Left ventricle myocardium superior (tissue), 1 donor: ENCODE data around the gene GUCY1A2. TPM values are rescaled to one million over a fixed set of nuclear protein-coding genes. Genes with fewer than 3 reads are reported as not detected.
"Not testable (repeated sequence)": the region's sequence is repeated elsewhere in the genome, so short reads cannot be mapped to it uniquely, and the experiment has no call there.

Source experiments
- ATAC-seq: fragments of 200-7000 bp; cut with Tn5 transposase; one replicate; pipeline ENCODE4 v1.9.1; 2020; ENCODE audit warnings: mild to moderate bottlenecking, moderate library complexity
- DNase-seq: peaks from one replicate; pipeline ENCODE4 v3.0.0-alpha.2; 2020
- intact Hi-C: fragments of 100-400 bp; cut with micrococcal nuclease; formaldehyde crosslinking; loops from one replicate; pipeline ENCODE4 v1.11.0; 2022
- total RNA-seq: library from RNA; stranded (reverse); fragmentation: NEBNext Ultra II Directional; extraction: Animal tissue kit (Norgen Biotek cat#: 25700); gene quantifications from one replicate; pipeline ENCODE4 v1.2.1, GENCODE V29; 2021
- donor health status: DM: no; HTN: yes; CAD: no; lungs with severe emphysema.

Gene GUCY1A2
- total RNA-seq, 1 donor from 2014 or later = 10.9 TPM

DNA sequence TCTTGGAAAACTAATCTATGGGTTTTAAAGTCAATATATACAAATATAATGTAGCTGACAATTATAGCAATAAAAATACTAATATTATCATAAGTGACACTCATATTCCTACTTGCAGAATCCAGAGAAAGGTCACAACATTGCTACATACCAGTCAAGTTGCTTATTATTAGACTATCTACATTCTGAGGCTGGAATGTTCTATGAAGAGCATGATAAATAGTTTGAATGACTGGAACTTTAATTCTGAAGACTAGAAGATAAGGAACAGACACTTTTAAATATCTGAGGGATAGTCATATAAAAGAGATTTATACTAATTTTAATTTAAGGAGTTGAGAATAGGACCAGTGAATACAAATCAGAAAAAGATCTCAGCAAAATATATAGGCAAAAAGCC is 146.0 kb downstream of the GUCY1A2 start:
- DNase-seq (no peak), ATAC-seq (no peak)
- intact Hi-C loops = no loop called here

DNA sequence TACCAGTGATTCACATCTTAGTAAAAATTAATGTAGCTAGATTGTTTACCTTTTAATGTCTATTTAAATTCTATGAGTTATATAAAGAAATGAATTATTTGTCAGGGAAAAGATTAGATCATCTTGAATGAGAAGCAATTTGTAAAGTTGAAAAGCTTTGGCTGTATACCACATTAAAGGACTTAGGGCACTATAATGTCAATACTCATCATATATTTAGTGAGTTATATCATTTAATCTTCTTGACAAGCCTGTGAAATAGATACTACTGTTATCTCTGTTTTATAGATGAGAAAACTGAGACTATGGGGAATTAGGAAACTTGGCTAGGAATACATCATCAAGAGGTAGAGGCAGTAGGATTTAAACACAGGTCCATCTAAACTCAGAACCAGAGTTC is 160.1 kb downstream of the GUCY1A2 start:
- no peak for DNase-seq
- intact Hi-C loops = no loop called here
- no peak for ATAC-seq

- intact Hi-C loops = no loop called here
- ATAC-seq = no peak
- DNase-seq = no peak
Measured at GRCh38 chr11:106856566-106856965, 161.7 kb downstream of the GUCY1A2 start.

DNA sequence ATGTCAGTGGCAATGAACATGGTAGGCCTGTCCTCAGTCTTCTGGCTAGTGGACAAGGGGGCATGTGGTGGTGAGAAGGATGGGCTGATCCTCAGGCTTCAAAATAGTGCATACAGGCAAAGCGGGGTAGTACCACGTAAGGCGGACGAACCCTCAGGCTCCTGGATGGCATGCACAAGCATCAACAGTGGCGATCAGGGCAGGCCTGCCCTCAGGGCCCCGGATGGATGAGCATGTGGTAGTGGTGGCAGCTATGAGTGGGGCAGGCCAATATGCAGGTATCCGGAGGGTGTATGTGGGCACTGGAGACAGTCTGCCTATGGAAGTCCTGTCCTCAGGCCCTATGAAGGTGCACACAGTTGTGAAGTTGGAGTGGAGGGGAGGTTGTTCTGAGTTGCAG is 163.8 kb downstream of the GUCY1A2 start:
- ATAC-seq (no peak), DNase-seq (no peak)
- intact Hi-C loops = no loop called here

DNA sequence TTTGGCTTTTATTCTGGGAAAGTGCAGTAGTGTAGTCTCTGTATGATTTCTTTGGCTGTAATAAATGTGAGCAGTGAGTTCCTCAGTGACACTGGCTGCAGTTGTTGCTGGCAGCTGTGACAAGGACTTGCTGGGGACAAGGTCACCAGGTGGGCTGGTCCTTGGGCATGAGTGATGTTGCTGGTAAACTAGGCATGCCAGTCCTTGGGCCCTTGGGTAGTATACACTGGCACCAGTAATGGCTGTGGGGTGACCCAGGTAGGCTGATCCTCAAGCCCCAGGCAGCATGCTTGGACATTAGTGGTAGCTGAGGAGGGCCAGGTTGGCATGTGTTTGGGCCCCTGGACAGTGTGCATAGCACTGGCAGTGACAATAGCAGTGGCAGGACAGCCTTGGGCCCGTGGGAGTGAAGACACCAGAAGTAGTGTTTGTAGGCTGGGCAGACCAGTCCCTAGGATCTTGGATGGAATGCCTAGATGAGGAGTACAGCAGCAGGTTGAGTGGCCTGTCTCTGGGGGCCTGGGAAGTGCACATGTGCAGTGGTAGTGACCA is 164.3 kb downstream of the GUCY1A2 start:
- intact Hi-C loops = no loop called here
- ATAC-seq = no peak
- DNase-seq = no peak

- DNase-seq (no peak), ATAC-seq (no peak)
- intact Hi-C loops = no loop called here
Measured at GRCh38 chr11:106852779-106853178, 165.5 kb downstream of the GUCY1A2 start.

DNA sequence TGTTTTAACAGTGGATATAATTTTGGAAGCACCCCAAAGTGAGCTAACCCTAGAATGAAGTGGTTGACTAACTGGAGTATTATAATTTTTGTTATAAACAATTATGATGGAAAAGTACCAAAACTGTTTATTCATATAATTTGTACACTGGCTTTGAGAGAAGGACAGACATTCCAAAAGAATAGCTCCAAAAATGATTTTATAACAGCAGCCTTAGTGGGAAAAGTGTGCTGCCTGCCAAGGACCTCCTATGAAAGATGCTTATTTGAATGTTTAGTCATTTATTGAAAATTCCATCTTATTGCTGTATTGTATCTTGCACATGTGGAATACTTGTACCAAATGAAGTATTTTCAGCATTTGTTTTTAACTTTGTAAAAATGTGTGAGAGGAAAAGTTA is 169.8 kb downstream of the GUCY1A2 start:
- intact Hi-C loops = no loop called here
- no peak for ATAC-seq
- no peak for DNase-seq

DNA sequence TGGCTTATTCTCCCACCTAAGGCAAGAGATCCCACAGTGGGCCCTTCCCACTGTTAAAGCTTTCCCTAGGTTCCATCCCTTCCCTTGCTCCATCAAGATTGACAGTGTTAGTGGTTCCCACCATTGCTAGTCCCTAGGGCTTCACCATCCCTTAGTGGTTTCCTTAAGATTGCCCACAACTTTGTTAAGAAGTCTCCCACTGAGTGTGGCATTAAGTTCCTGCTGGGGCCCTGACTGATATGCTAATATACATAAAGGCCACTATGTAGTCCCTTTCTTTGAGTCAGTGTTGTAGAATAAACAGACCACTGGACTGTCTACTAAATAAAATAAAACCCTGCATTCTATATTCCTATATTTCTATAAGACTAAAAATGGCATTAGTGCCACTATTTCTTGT is 176.1 kb downstream of the GUCY1A2 start:
- intact Hi-C loops = no loop called here
- DNase-seq = no peak
- no peak for ATAC-seq

- ATAC-seq = no peak
- DNase-seq = no peak
- intact Hi-C loops = no loop called here
Measured at GRCh38 chr11:106840947-106841346, 177.3 kb downstream of the GUCY1A2 start.

GRCh38 chr11:106840146-106840545 is 178.1 kb downstream of the GUCY1A2 start:
- intact Hi-C loops = no loop called here
- ATAC-seq = no peak

DNA sequence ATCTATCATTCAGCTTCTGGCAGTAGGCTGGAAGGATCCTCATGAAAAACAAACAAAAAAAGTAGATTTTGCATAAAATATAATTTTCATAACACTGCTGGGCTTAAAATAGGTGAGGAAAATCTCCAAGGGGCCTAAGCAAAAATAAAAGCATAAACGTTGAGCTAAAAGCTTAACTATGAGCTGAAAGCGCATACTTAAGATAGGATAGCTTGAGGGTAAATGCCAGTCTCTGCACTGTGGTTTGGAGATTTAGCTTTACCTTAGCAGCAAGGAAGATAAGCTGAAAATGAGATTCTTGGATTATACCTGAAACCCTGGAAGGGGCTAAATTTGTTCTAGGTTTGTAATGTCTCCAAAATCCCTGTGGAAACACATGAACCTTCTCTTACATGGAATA is 183.7 kb downstream of the GUCY1A2 start:
- DNase-seq = no peak
- ATAC-seq = no peak
- intact Hi-C loops = no loop called here

More at GRCh38 chr11:106840146-106840545, 178.1 kb downstream of the GUCY1A2 start:
- DNase-seq = no peak

DNA sequence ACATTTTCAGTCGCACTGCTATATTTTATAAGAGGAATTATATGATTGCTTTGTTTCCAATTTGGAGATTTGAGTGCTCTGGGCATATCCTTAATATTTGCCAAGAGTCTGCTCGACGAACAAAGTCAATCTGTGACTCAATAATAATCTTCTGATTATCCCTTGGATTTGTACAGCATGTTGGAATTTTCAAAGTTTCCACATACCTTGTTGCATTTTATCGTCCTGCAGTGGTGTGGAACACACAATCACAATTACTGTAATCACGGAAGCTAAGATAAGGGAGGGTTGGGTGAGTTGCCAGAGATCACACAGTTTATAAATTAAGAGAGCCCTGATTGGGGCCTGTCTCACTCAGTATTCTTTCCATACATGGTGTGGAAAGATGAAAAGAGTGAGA is 189.3 kb downstream of the GUCY1A2 start:
- DNase-seq (no peak), ATAC-seq (no peak)
- intact Hi-C loops = no loop called here

DNA sequence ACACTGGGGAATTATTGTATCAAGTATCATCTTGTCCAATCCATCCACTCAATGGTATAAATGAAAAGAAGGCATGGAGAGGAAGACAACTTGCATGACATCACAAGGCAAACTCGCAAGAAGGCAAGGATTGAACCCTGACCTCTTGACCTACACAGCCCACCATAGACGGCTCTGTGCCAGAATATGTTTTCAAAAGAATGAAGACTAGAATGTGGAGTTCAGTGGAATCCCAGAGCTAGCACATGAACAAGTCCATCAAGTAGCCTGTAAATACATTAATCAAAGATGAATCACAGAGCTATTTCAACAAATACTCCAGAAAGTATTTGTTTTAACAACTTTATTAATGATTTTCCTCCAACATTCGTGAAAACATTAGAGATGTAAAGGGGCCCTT is 189.7 kb downstream of the GUCY1A2 start:
- intact Hi-C loops = no loop called here
- DNase-seq (no peak), ATAC-seq (no peak)

- DNase-seq (no peak), ATAC-seq (no peak)
- intact Hi-C loops = no loop called here
Measured at GRCh38 chr11:106827687-106828086, 190.6 kb downstream of the GUCY1A2 start.

DNA sequence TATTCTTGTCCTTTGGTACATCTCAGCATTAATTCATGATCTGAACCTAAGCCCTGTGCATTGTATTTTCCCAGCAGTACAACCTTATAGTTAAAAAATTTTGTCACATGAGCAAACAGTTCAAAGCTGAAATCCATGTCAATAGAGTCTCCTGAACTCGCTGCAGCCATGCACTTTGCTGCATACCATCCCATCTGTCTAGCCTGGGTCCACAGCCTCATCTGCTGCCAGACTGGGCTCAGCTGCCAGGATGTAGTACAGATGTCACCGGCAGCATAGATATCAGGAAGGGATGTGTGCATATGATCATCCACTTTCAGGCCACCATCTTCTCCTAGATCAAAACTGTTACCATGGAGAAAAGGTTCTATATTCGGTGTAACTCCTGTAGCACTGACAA is 191.7 kb downstream of the GUCY1A2 start:
- intact Hi-C loops, DNase-seq, ATAC-seq: not testable (repeated sequence)

GRCh38 chr11:106821826-106822225 is 196.4 kb downstream of the GUCY1A2 start:
- ATAC-seq = no peak
- DNase-seq = no peak
- intact Hi-C loops = no loop called here

DNA sequence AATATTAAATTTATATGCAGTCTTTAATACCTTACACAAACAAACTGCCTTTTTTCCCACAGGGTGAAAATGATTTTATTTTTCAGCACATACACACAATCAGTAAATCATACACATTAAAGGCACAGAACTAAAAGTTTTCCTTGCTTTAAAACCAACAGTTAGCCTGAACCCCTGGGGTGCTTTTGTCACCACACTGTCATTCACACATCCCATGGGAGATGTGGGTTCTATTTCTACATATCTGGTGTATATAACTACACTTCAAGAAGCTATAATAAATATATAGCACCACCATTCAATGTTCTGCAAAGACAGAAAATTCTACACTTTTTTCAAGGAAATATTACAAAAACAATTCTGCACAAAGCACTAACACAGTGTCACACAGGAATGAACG is 197.0 kb downstream of the GUCY1A2 start:
- intact Hi-C loops = no loop called here
- ATAC-seq = no peak

DNA sequence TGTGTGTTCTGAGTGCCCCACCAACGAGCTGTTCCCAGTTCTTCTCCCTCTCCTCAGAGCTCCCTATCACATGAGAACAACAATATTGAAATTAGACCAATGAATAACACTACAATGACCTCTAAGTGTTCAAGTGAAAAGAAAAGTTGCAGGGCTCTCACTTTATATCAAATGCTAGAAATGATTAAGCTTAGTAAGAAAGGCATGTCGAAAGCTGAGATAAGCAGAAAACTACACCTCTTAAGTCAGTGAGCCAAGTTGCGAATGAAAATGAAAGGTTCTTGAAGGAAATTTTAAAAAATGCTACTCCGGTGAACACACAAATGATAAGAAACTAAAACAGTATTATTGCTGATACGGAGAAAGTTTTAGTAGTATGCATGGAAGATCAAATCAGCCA is 199.8 kb downstream of the GUCY1A2 start:
- no peak for ATAC-seq
- DNase-seq = no peak
- intact Hi-C loops = no loop called here

More for the DNA sequence above, 197.0 kb downstream of the GUCY1A2 start:
- DNase-seq = no peak

DNA sequence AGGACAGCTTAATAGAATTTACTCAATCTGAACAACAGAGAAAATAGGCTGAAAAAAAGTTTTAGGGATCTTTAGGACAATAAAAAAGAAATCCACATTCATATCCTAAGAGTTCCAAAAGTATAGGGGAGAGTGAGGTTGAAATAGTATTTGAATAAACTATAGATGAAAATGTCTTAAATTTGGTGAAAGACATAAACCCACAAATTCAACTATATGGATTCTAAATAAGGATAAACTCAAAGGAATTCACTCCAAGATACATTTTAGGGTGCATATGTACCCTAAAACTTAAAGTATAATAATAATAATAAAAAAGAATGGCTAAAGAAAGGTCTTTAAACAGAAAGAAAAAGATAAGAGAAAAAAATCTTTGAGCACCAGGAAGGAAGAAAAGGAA is 203.1 kb downstream of the GUCY1A2 start:
- intact Hi-C loops = no loop called here
- ATAC-seq (no peak), DNase-seq (no peak)

- intact Hi-C loops = no loop called here
- ATAC-seq (no peak), DNase-seq (no peak)
Measured at GRCh38 chr11:106813806-106814205, 204.5 kb downstream of the GUCY1A2 start.

GRCh38 chr11:106794058-106794457 is 224.2 kb downstream of the GUCY1A2 start:
- ATAC-seq = no peak
- intact Hi-C loops = no loop called here
- no peak for DNase-seq

GRCh38 chr11:106789406-106789805 is 228.9 kb downstream of the GUCY1A2 start:
- no peak for DNase-seq
- intact Hi-C loops = no loop called here

More at GRCh38 chr11:106789406-106789805, 228.9 kb downstream of the GUCY1A2 start:
- no peak for ATAC-seq
